HepG2 (cell line): Measurements from ENCODE around the gene CASKIN2. TPM values are rescaled to one million over a fixed set of nuclear protein-coding genes. Genes with fewer than 3 reads are reported as not detected.
A peak's percentile ranks its signal among the peaks of the same experiment; 100 is the strongest.

Experiments
- DMTF1 ChIP-seq: sonication (generic); formaldehyde crosslinking; IDR thresholded peaks from 2 replicates; pipeline ENCODE4 v1.4.0; 2020; ENCODE audit warnings: mild to moderate bottlenecking, missing genetic modification reagents
- EEA1 ChIP-seq: sonication (generic); formaldehyde crosslinking; IDR thresholded peaks from 2 replicates; pipeline ENCODE4 v1.5.1; 2020; ENCODE audit warnings: mild to moderate bottlenecking, missing genetic modification reagents, borderline replicate concordance
- HMGXB4 ChIP-seq, 2 experiments: sonication (generic) in 1 of 2; formaldehyde crosslinking in 1 of 2; IDR thresholded peaks; 2 replicates each; pipeline versions ENCODE4 v1.4.0 to v1.6.1; 2018 to 2020; ENCODE audit warnings: missing genetic modification reagents in 2 of 2, borderline replicate concordance in 1 of 2, low read depth in 1 of 2, mild to moderate bottlenecking in 1 of 2, missing biosample characterization in 1 of 2
- HNF4A ChIP-seq: sonication (generic); formaldehyde crosslinking; IDR thresholded peaks from 2 replicates; pipeline ENCODE4 v1.4.0; 2020; ENCODE audit warnings: missing genetic modification reagents
- MAFG ChIP-seq: sonication (generic); formaldehyde crosslinking; IDR thresholded peaks from 2 replicates; pipeline ENCODE4 v1.5.1; 2020; ENCODE audit warnings: mild to moderate bottlenecking, missing genetic modification reagents
- MIER3 ChIP-seq: IDR thresholded peaks from 2 replicates; pipeline ENCODE4 v1.6.1; 2016; ENCODE audit warnings: missing compliant biosample characterization, borderline replicate concordance
- PHF5A ChIP-seq: IDR thresholded peaks from one replicate; pipeline ENCODE4 v1.6.1; 2018; ENCODE audit warnings: low read depth, missing genetic modification reagents; ENCODE audit not compliant: unreplicated experiment
- RBFOX2 ChIP-seq: fragments of 200-400 bp; formaldehyde crosslinking; IDR thresholded peaks from 2 replicates; pipeline ENCODE4 v1.6.1; 2017; ENCODE audit warnings: low read depth, mild to moderate bottlenecking, low read length
- RELA ChIP-seq: sonication (generic); formaldehyde crosslinking; IDR thresholded peaks from 2 replicates; pipeline ENCODE4 v1.4.0; 2020; ENCODE audit warnings: missing genetic modification reagents
- RFX5 ChIP-seq: IDR thresholded peaks from 2 replicates; pipeline ENCODE4 v1.6.1; 2011; ENCODE audit warnings: low read depth, low read length, improper control_type of control experiment
- RNF219 ChIP-seq: sonication (generic); formaldehyde crosslinking; IDR thresholded peaks from 2 replicates; pipeline ENCODE4 v1.5.0; 2020; ENCODE audit warnings: mild to moderate bottlenecking, missing genetic modification reagents
- RXRB ChIP-seq: IDR thresholded peaks from 2 replicates; pipeline ENCODE4 v1.6.1; 2016; ENCODE audit warnings: borderline replicate concordance, missing genetic modification reagents, missing compliant biosample characterization
- SRF ChIP-seq: IDR thresholded peaks from 2 replicates; pipeline ENCODE4 v1.6.1; 2011; ENCODE audit warnings: mild to moderate bottlenecking, low read depth, low read length, moderate library complexity
- SRSF9 ChIP-seq: fragments of 200-400 bp; formaldehyde crosslinking; IDR thresholded peaks from 2 replicates; pipeline ENCODE4 v1.6.1; 2018; ENCODE audit warnings: borderline replicate concordance, mild to moderate bottlenecking, low read depth, low read length; ENCODE audit not compliant: insufficient read depth, poor library complexity, severe bottlenecking
- TBX3 ChIP-seq: fragments of 450-650 bp; IDR thresholded peaks from 2 replicates; pipeline ENCODE4 v1.6.1; 2017; ENCODE audit warnings: antibody characterized with exemption, mild to moderate bottlenecking, inconsistent platforms, borderline replicate concordance
- THYN1 ChIP-seq: sonication (generic); formaldehyde crosslinking; IDR thresholded peaks from 2 replicates; pipeline ENCODE4 v1.8.1; 2023; ENCODE audit warnings: low read depth, mild to moderate bottlenecking, moderate library complexity, missing genetic modification reagents, borderline replicate concordance
- ZNF143 ChIP-seq: sonication (generic); formaldehyde crosslinking; IDR thresholded peaks from 2 replicates; pipeline ENCODE4 v1.4.0; 2020; ENCODE audit warnings: missing genetic modification reagents
- ZNF460 ChIP-seq: sonication (generic); formaldehyde crosslinking; IDR thresholded peaks from 2 replicates; pipeline ENCODE4 v1.5.1; 2020; ENCODE audit warnings: missing genetic modification reagents, mild to moderate bottlenecking, borderline replicate concordance
- ZZZ3 ChIP-seq: sonication (generic); formaldehyde crosslinking; IDR thresholded peaks from 2 replicates; pipeline ENCODE4 v1.4.0; 2020; ENCODE audit warnings: missing genetic modification reagents, mild to moderate bottlenecking, borderline replicate concordance
- polyA plus RNA-seq, 8 experiments: library from polyadenylated mRNA; depleted of rRNA in 3 of 8; stranded (reverse) in 7 of 8; unstranded in 1 of 8; fragments of >200 nt; fragmentation: Illumina TruSeq in 4 of 8; extraction: Trizol in 4 of 8; gene quantifications; 2 replicates each; pipeline versions ENCODE4 v1.2.1 to v1.2.3, GENCODE V29; 2011 to 2016; ENCODE audit warnings: low read depth in 4 of 8, missing spikeins in 1 of 8, mixed read lengths in 1 of 8; ENCODE audit not compliant: insufficient read depth in 1 of 8
- total RNA-seq, 5 experiments: library from RNA; depleted of rRNA; stranded (reverse); fragments of >200 nt; fragmentation: Illumina TruSeq; extraction: Trizol; gene quantifications; 2 replicates each; pipeline ENCODE4 v1.2.3, GENCODE V29; 2016; ENCODE audit warnings: low read depth in 1 of 5
- TF ChIP-seq, protein P1 (sequence below), 2 experiments: sonication (generic) in 1 of 2; formaldehyde crosslinking in 1 of 2; IDR thresholded peaks; 2 replicates each; pipeline versions ENCODE4 v1.5.1 to v1.6.1; 2011 to 2020; ENCODE audit warnings: borderline replicate concordance in 1 of 2, low read depth in 1 of 2, low read length in 1 of 2, mild to moderate bottlenecking in 1 of 2, missing genetic modification reagents in 1 of 2, moderate library complexity in 1 of 2

CASKIN2 gene
- total and polyA plus RNA-seq, 2 of the 13 experiments (the other 11 are each of a cell fraction or from before 2014, with no cell fraction given): 5.2 to 7.8 TPM

GRCh38 chr17:75459590-75460267 lies 55.6 kb downstream of the CASKIN2 start (continued):
- TF ChIP-seq RNF219 (CRISPR knock-in tag) (no peak), SRF (no peak), RXRB (peak; percentile 97), RELA (no peak), MIER3 (CRISPR knock-in tag) (0 out of 2 replicates have a peak, but pooled peaks have one; percentile 39), HMGXB4 (CRISPR knock-in tag; IDR thresholded peaks at IDR 0.05; ENCODE audit: borderline replicate concordance in 1 of 2, low read depth in 1 of 2) (peak in 1 of 2 experiments; percentile 56; a peak in 1 of 4 replicates), EEA1 (CRISPR knock-in tag) (no peak), HNF4A (CRISPR knock-in tag) (0 out of 2 replicates have a peak, but pooled peaks have one; percentile 40), RFX5 (0 out of 2 replicates have a peak, but pooled peaks have one; percentile 2), THYN1 (CRISPR knock-in tag) (no peak), PHF5A (CRISPR knock-in tag) (peak; percentile 28), DMTF1 (CRISPR knock-in tag) (no peak), TBX3 (no peak), ZZZ3 (no peak), ZNF143 (CRISPR knock-in tag) (no peak), SRSF9 (no peak), RBFOX2 (no peak), MAFG (CRISPR knock-in tag) (no peak), ZNF460 (no peak)
- TF ChIP-seq, protein P1, sequence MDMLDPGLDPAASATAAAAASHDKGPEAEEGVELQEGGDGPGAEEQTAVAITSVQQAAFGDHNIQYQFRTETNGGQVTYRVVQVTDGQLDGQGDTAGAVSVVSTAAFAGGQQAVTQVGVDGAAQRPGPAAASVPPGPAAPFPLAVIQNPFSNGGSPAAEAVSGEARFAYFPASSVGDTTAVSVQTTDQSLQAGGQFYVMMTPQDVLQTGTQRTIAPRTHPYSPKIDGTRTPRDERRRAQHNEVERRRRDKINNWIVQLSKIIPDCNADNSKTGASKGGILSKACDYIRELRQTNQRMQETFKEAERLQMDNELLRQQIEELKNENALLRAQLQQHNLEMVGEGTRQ (IDR thresholded peaks at IDR 0.05; ENCODE audit: low read depth, low read length): peak; percentile 88
- TF ChIP-seq, protein P1 (CRISPR knock-in tag; IDR thresholded peaks at IDR 0.05; ENCODE audit: borderline replicate concordance): peak; percentile 90; the same call in 1 of the 2 replicates
